Neuronal stem cell (in vitro differentiated cells): ENCODE results near the gene LPP.

Experiments
- DNase-seq: peaks from one replicate; pipeline ENCODE4 v3.0.0-alpha.2; 2013; ENCODE audit warnings: low spot score
- H2AFZ ChIP-seq: one replicate; pipeline ENCODE4 v1.6.1; 2013; ENCODE audit warnings: mild to moderate bottlenecking, low read length, inconsistent platforms
- H2AK5ac ChIP-seq: 2 replicates; pipeline ENCODE4 v1.6.1; 2013; ENCODE audit warnings: low read depth, mild to moderate bottlenecking, inconsistent platforms, low read length, moderate library complexity, mixed read lengths
- H2BK120ac ChIP-seq: 2 replicates; pipeline ENCODE4 v1.6.1; 2013; ENCODE audit warnings: low read depth, mild to moderate bottlenecking, inconsistent platforms, low read length, moderate library complexity, mixed read lengths
- H2BK12ac ChIP-seq: one replicate; pipeline ENCODE4 v1.6.1; 2013; ENCODE audit warnings: low read length, inconsistent platforms
- H2BK15ac ChIP-seq: 2 replicates; pipeline ENCODE4 v1.6.1; 2013; ENCODE audit warnings: mild to moderate bottlenecking, low read length, inconsistent platforms, mixed read lengths
- H2BK5ac ChIP-seq: one replicate; pipeline ENCODE4 v1.6.1; 2013; ENCODE audit warnings: inconsistent platforms, mild to moderate bottlenecking, low read length, moderate library complexity
- H3K14ac ChIP-seq: one replicate; pipeline ENCODE4 v1.6.1; 2013; ENCODE audit warnings: low read length, inconsistent platforms
- H3K18ac ChIP-seq: 2 replicates; pipeline ENCODE4 v1.6.1; 2013; ENCODE audit warnings: low read length, inconsistent platforms
- H3K23ac ChIP-seq: 2 replicates; pipeline ENCODE4 v1.6.1; 2013; ENCODE audit warnings: low read depth, mild to moderate bottlenecking, mixed read lengths, low read length, inconsistent platforms; ENCODE audit not compliant: poor library complexity
- H3K27ac ChIP-seq: replicated peaks from 3 replicates; pipeline ENCODE4 v1.5.1; 2013; ENCODE audit warnings: low read length, inconsistent platforms
- H3K27me3 ChIP-seq, 3 experiments: 2 replicates each; pipeline ENCODE4 v1.6.1; 2013; ENCODE audit warnings: low read length in 3 of 3, mild to moderate bottlenecking in 2 of 3, inconsistent platforms in 1 of 3, low read depth in 1 of 3, mixed read lengths in 1 of 3, moderate library complexity in 1 of 3; ENCODE audit not compliant: control insufficient read depth in 3 of 3, insufficient read depth in 3 of 3
- H3K36me3 ChIP-seq, 2 donors: replicated peaks in 1 of 2; 2 replicates each; pipeline ENCODE4 v1.6.1; 2013; ENCODE audit warnings: low read length in 2 of 2; ENCODE audit not compliant: control insufficient read depth in 2 of 2, insufficient read depth in 2 of 2
- H3K4ac ChIP-seq: 2 replicates; pipeline ENCODE4 v1.6.1; 2013; ENCODE audit warnings: inconsistent platforms, mild to moderate bottlenecking, low read length, moderate library complexity
- H3K4me1 ChIP-seq, 2 donors: 1 replicate in 1 of 2; 2 replicates in 1 of 2; pipeline ENCODE4 v1.6.1; 2013; ENCODE audit warnings: low read length in 2 of 2, low read depth in 1 of 2; ENCODE audit not compliant: control insufficient read depth in 2 of 2, insufficient read depth in 1 of 2
- H3K4me2 ChIP-seq: one replicate; pipeline ENCODE4 v1.6.1; 2013; ENCODE audit warnings: mild to moderate bottlenecking, low read length, inconsistent platforms; ENCODE audit not compliant: insufficient read depth, poor library complexity, severe bottlenecking
- H3K4me3 ChIP-seq, 2 donors: 2 replicates each; pipeline ENCODE4 v1.5.1; 2013; ENCODE audit warnings: low read length in 2 of 2, mild to moderate bottlenecking in 2 of 2, inconsistent platforms in 1 of 2, moderate library complexity in 1 of 2
- H3K79me1 ChIP-seq: one replicate; pipeline ENCODE4 v1.6.1; 2013; ENCODE audit warnings: low read depth, mild to moderate bottlenecking, inconsistent platforms, low read length, moderate library complexity
- H3K9ac ChIP-seq: one replicate; pipeline ENCODE4 v1.6.1; 2013; ENCODE audit warnings: mild to moderate bottlenecking, low read depth, low read length, inconsistent platforms; ENCODE audit not compliant: poor library complexity
- H3K9me3 ChIP-seq, 2 donors: replicated peaks in 1 of 2; 2 replicates each; pipeline versions ENCODE3 to v1.6.1; 2013; ENCODE audit warnings: low read length in 2 of 2, mild to moderate bottlenecking in 2 of 2, inconsistent platforms in 1 of 2, low read depth in 1 of 2, mixed read lengths in 1 of 2, moderate library complexity in 1 of 2; ENCODE audit not compliant: control insufficient read depth in 2 of 2, insufficient read depth in 1 of 2
- H4K8ac ChIP-seq: one replicate; pipeline ENCODE4 v1.6.1; 2013; ENCODE audit warnings: low read depth, mild to moderate bottlenecking, inconsistent platforms, low read length, moderate library complexity
- H4K91ac ChIP-seq: one replicate; pipeline ENCODE4 v1.6.1; 2013; ENCODE audit warnings: low read length, low read depth, mild to moderate bottlenecking, inconsistent platforms; ENCODE audit not compliant: poor library complexity
- WGBS, 2 donors: extraction: QIAGEN DNeasy Blood & Tissue Kit; methylation state at CpG; one replicate each; pipeline ENCODE4 v1.1.7; 2013; ENCODE audit warnings: missing lambda C conversion rate in 2 of 2, mixed read lengths in 1 of 2; ENCODE audit not compliant: insufficient read length in 2 of 2, insufficient replicate concordance in 1 of 2; ENCODE audit errors: extremely low coverage in 2 of 2; 5-methylcytosine and 5-hydroxymethylcytosine counted together

Gene LPP

DNA sequence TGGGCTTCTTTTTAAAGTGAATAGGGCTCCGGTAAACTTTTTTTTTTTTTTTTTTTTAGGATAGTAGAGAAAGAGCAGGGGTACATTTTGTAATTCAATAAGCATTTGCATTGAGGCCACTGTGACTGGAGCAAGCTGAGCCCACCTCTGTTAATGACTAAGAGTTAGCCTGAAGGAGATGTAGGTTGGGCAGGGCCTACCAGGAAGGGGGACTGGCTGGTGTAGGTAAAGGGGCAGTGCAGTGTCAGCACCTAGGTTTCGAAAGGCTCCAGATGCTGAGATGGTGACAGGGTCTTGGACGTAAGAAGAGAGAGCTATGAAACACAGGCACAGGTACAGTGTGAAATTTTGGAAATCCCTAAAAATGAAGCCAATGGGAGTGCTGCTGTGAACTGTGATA is 30.7 kb downstream of the LPP start:
- no peak for DNase-seq
- Histone ChIP-seq H4K8ac (no peak overlapping the region), H3K18ac (no peak overlapping the region), H2AFZ (no peak overlapping the region), H3K27me3 (no peaks in the 10 kb centered on the region), H2BK15ac (no peak overlapping the region), H3K27ac (no peak overlapping the region), H2BK120ac (no peak overlapping the region), H3K4me2 (no peak overlapping the region), H3K9me3 (peaks cover 0 to 3% of the 10 kb centered on the region in 2 donors), H3K4me3 (peak overlapping the region in 1 of 2 donors; percentile 65), H3K36me3 (peaks cover 2 to 39% of the 10 kb centered on the region in 2 donors), H3K14ac (no peak overlapping the region), H3K4me1 (peaks cover 0 to 9% of the 10 kb centered on the region in 2 donors), H3K4ac (no peak overlapping the region), H4K91ac (no peak overlapping the region), H3K23ac (no peak overlapping the region), H3K9ac (no peak overlapping the region), H2BK12ac (no peak overlapping the region), H2BK5ac (no peak overlapping the region), H3K79me1 (no peaks in the 10 kb centered on the region), H2AK5ac (no peak overlapping the region)
- no CpG with 5 or more reads among the region's 3 CpGs for WGBS, 2 donors

DNA sequence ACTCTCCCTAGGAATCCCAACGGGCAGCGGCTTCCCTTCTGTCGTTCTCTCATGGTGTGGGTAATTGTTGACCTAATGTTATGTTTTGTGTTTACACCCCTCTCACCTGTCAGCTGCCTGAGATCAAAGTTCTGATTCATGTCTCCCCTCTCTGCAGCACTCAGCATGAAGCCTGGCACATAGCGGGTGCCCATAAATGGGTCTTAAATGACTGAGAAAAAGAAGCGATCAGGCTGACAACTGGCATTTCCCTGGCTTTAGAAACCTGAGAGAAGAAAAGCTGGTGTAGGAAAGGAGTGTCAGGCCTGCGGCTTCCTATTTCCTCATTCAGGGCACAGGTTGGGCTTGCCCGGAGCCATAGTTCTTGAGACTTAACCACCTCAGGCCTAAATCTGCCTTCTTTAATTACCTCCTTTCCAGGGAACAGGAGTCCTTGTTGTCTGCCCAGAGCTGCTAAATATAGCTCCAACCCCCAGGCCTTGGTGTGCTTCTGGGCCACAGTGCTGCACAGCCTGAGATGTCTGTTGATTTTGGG is 31.8 kb downstream of the LPP start:
- H3K4me1 ChIP-seq, result peaks cover 0 to 7% of the 10 kb centered on the region in 2 donors
- no peak overlapping the region for H2BK12ac ChIP-seq
- H3K4me2 ChIP-seq, result no peak overlapping the region
- WGBS, 2 donors, result no CpG with 5 or more reads among the region's 7 CpGs
- H3K36me3 ChIP-seq, result peaks cover 0 to 33% of the 10 kb centered on the region in 2 donors
- no peak overlapping the region for H3K9ac ChIP-seq
- no peaks in the 10 kb centered on the region for H3K9me3 ChIP-seq
- H3K27ac ChIP-seq, result no peak overlapping the region
- H3K23ac ChIP-seq, result no peak overlapping the region
- no peak overlapping the region for H2BK120ac ChIP-seq
- no peak overlapping the region for H2BK15ac ChIP-seq
- H4K91ac ChIP-seq, result no peak overlapping the region
- DNase-seq, result no peak
- no peak overlapping the region for H2AFZ ChIP-seq
- H3K4me3 ChIP-seq, result no peak overlapping the region
- no peak overlapping the region for H3K4ac ChIP-seq
- H3K14ac ChIP-seq, result no peak overlapping the region
- no peak overlapping the region for H2AK5ac ChIP-seq
- no peaks in the 10 kb centered on the region for H3K27me3 ChIP-seq
- no peak overlapping the region for H4K8ac ChIP-seq
- H3K79me1 ChIP-seq, result no peaks in the 10 kb centered on the region
- no peak overlapping the region for H3K18ac ChIP-seq
- H2BK5ac ChIP-seq, result no peak overlapping the region

DNA sequence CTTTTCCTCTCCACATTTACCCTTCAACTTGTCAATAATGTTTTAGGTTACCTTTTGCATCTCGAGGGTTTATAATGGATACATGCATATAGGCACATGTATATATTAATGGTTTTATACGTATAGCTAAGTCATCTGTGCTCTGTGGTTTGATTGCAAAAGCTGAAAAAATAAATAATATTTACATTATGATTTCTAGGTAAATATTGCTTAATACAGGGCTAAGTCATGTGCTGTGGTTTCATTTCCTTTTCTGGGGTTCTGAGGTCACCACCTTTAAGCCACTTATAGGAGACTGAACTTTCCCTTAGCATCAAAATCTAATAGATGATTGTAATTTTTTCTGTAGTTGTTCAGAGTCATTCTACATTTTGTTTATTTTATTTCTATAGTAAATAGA is 33.1 kb downstream of the LPP start:
- no peak overlapping the region for H2AK5ac ChIP-seq
- DNase-seq, result no peak
- H3K14ac ChIP-seq, result no peak overlapping the region
- no peaks in the 10 kb centered on the region for H3K9me3 ChIP-seq
- H2BK5ac ChIP-seq, result no peak overlapping the region
- H2BK15ac ChIP-seq, result no peak overlapping the region
- H4K91ac ChIP-seq, result no peak overlapping the region
- H4K8ac ChIP-seq, result no peak overlapping the region
- no peak overlapping the region for H2BK12ac ChIP-seq
- H3K18ac ChIP-seq, result no peak overlapping the region
- peaks cover 0 to 7% of the 10 kb centered on the region in 2 donors for H3K4me1 ChIP-seq
- no peak overlapping the region for H3K4me3 ChIP-seq
- no peak overlapping the region for H3K4ac ChIP-seq
- no peaks in the 10 kb centered on the region for H3K27me3 ChIP-seq
- peaks cover 2 to 36% of the 10 kb centered on the region in 2 donors for H3K36me3 ChIP-seq
- H3K79me1 ChIP-seq, result no peaks in the 10 kb centered on the region
- WGBS, 2 donors, result no CpG with 5 or more reads among the region's 2 CpGs
- no peak overlapping the region for H3K4me2 ChIP-seq
- H2AFZ ChIP-seq, result no peak overlapping the region
- no peak overlapping the region for H3K23ac ChIP-seq
- no peak overlapping the region for H2BK120ac ChIP-seq
- H3K27ac ChIP-seq, result no peak overlapping the region
- H3K9ac ChIP-seq, result no peak overlapping the region

DNA sequence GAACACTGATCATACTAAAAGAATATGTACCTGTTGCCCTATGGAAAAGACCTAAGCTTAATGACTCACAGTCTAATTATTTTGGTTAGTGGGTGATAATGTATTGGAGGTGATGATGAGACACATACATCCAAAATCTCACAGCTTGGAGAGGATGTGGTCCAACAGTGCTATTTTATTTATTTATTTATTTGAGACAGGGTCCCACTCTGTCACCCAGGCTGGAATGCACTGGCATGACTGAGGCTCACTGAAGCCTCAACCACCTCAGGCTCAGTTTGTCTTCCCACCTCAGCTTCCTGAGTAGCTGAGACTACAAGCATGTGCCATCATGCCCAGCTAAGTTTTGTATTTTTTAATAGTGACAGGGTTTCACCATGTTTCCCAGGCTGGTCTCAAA is 35.0 kb downstream of the LPP start:
- no peak overlapping the region for H2BK12ac ChIP-seq
- no peak overlapping the region for H3K4me2 ChIP-seq
- H3K27ac ChIP-seq, result no peak overlapping the region
- H2BK5ac ChIP-seq, result no peak overlapping the region
- H2BK120ac ChIP-seq, result no peak overlapping the region
- no peak overlapping the region for H3K9ac ChIP-seq
- H3K23ac ChIP-seq, result no peak overlapping the region
- no peaks in the 10 kb centered on the region for H3K79me1 ChIP-seq
- H3K4ac ChIP-seq, result no peak overlapping the region
- no peak overlapping the region for H4K91ac ChIP-seq
- no peak overlapping the region for H3K14ac ChIP-seq
- H2AK5ac ChIP-seq, result no peak overlapping the region
- no peak for DNase-seq
- no peak overlapping the region for H3K18ac ChIP-seq
- no peak overlapping the region for H2BK15ac ChIP-seq
- H3K4me3 ChIP-seq, result no peak overlapping the region
- H3K27me3 ChIP-seq, result no peaks in the 10 kb centered on the region
- H3K36me3 ChIP-seq, result peaks cover 2 to 40% of the 10 kb centered on the region in 2 donors
- H2AFZ ChIP-seq, result no peak overlapping the region
- peaks cover 0 to 7% of the 10 kb centered on the region in 2 donors for H3K4me1 ChIP-seq
- no peaks in the 10 kb centered on the region for H3K9me3 ChIP-seq
- no peak overlapping the region for H4K8ac ChIP-seq
